ENCODE data around the gene CAPN14.

GRCh38 chr2:31161637-31162036 lies 55.7 kb downstream of the CAPN14 start:
- TF ChIP-seq CTCF (IDR thresholded peaks at IDR 0.05): no peak
- no peak for TF ChIP-seq POLR2A (IDR thresholded peaks at IDR 0.05)

Data from adrenal gland (tissue), 5 donors.